ENCODE data around the gene ZNF790. TPM values are rescaled to one million over a fixed set of nuclear protein-coding genes. Genes with fewer than 3 reads are reported as not detected.

ZNF790 gene
- total RNA-seq, 1 experiment from 2014 or later, result 1.2 TPM

DNA sequence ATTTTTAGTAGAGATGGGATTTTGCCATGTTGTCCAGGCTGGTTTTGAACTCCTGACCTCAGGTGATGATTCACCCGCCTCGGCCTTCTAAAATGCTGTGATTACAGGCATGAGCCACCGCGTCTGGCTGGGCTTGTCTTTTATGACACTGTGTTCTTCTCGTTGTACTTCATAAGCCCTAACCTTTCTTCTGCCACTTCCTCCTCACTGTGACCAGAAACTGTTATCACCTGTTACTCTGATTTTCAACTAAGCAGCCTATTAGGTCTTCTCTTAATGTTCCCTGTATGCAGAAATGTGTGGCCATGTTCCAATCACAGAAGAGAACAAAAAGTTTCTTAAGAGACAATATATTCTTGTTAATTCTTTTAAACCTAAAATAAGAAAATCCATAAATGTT is 16.4 kb downstream of the ZNF790 start:
- Histone ChIP-seq H3K4me1 (ENCODE audit: insufficient read depth, low read length) (no peaks in the 10 kb centered on the region), H3K9ac (ENCODE audit: low read length) (no peak overlapping the region), H3K4me3 (ENCODE audit: low read length) (no peak overlapping the region), H2AFZ (ENCODE audit: low read length) (no peak overlapping the region), H3K9me2 (replicated peaks; ENCODE audit: low read length) (no peaks in the 10 kb centered on the region), H4K20me1 (ENCODE audit: low read length) (no peaks in the 10 kb centered on the region), H3K27ac (ENCODE audit: low read length) (no peak overlapping the region), H3K27me3 (ENCODE audit: low read length) (no peaks in the 10 kb centered on the region), H3K79me2 (ENCODE audit: low read length) (no peaks in the 10 kb centered on the region), H3K36me3 (ENCODE audit: low read depth, low read length) (no peaks in the 10 kb centered on the region; the same call in 1 of the 2 replicates), H3K4me2 (ENCODE audit: low read length) (no peak overlapping the region), H3F3A (ENCODE audit: low read length, unreplicated experiment) (no peaks in the 10 kb centered on the region), H3K9me3 (ENCODE audit: low read length) (peaks cover 20% of the 10 kb centered on the region; the same call in 1 of the 2 replicates)
- TF ChIP-seq EZH2 (IDR thresholded peaks at IDR 0.05; ENCODE audit: low read length, unreplicated experiment) (no peak), EZH2phosphoT487 (IDR thresholded peaks at IDR 0.05; ENCODE audit: borderline replicate concordance, low read length) (no peak)
- TF ChIP-seq, protein P1, sequence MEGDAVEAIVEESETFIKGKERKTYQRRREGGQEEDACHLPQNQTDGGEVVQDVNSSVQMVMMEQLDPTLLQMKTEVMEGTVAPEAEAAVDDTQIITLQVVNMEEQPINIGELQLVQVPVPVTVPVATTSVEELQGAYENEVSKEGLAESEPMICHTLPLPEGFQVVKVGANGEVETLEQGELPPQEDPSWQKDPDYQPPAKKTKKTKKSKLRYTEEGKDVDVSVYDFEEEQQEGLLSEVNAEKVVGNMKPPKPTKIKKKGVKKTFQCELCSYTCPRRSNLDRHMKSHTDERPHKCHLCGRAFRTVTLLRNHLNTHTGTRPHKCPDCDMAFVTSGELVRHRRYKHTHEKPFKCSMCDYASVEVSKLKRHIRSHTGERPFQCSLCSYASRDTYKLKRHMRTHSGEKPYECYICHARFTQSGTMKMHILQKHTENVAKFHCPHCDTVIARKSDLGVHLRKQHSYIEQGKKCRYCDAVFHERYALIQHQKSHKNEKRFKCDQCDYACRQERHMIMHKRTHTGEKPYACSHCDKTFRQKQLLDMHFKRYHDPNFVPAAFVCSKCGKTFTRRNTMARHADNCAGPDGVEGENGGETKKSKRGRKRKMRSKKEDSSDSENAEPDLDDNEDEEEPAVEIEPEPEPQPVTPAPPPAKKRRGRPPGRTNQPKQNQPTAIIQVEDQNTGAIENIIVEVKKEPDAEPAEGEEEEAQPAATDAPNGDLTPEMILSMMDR (conservative IDR thresholded peaks at IDR 0.05; ENCODE audit: low read depth, low read length), result no peak
- intact Hi-C loops (cut with micrococcal nuclease), result no loop called here
- CTCF ChIA-PET, result no interaction called here
- POLR2A ChIA-PET (ENCODE audit: unreplicated experiment), result no interaction called here
- ATAC-seq, result no peak
- DNase-seq, result no peak
- no TSS peak for BruUV-seq (replicated peaks)

DNA sequence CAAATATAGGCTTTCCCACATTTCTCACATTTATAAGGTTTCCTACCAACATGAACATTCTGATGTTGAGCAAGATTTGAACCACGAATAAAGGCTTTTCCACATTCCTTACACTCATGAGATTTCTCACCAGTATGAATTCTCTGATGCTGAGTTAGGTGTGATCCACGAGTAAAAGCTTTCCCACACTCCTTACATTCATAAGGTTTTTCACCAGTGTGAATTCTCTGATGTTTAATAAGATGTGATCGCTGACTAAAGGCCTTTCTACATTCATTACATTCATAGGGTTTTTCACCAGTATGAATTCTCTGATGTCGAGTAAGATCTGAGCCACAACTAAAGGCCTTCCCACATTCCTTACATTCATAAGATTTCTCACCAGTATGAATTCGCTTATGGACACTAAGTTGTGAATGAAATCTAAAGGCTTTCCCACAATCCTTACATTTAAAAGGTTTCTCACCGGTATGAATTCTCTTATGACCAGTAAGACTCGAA is 19.0 kb downstream of the ZNF790 start:
- Histone ChIP-seq H3K9ac (ENCODE audit: low read length) (no peak overlapping the region), H3K4me2 (ENCODE audit: low read length) (no peak overlapping the region), H3K4me3 (ENCODE audit: low read length) (no peak overlapping the region), H3K4me1 (ENCODE audit: insufficient read depth, low read length) (no peaks in the 10 kb centered on the region), H3K9me2 (replicated peaks; ENCODE audit: low read length) (no peaks in the 10 kb centered on the region), H3F3A (ENCODE audit: low read length, unreplicated experiment) (no peaks in the 10 kb centered on the region), H3K27me3 (ENCODE audit: low read length) (no peaks in the 10 kb centered on the region), H4K20me1 (ENCODE audit: low read length) (no peaks in the 10 kb centered on the region), H3K79me2 (ENCODE audit: low read length) (no peaks in the 10 kb centered on the region), H3K27ac (ENCODE audit: low read length) (no peak overlapping the region), H2AFZ (ENCODE audit: low read length) (no peak overlapping the region), H3K36me3 (ENCODE audit: low read depth, low read length) (no peaks in the 10 kb centered on the region; the same call in 1 of the 2 replicates), H3K9me3 (ENCODE audit: low read length) (peaks cover 20% of the 10 kb centered on the region; the same call in 1 of the 2 replicates)
- TF ChIP-seq EZH2 (IDR thresholded peaks at IDR 0.05; ENCODE audit: low read length, unreplicated experiment), result no peak
- TF ChIP-seq EZH2phosphoT487 (IDR thresholded peaks at IDR 0.05; ENCODE audit: borderline replicate concordance, low read length), result no peak
- TF ChIP-seq, protein P1 (conservative IDR thresholded peaks at IDR 0.05; ENCODE audit: low read depth, low read length), result no peak
- DNase-seq (no peak), ATAC-seq (no peak)
- intact Hi-C loops (cut with micrococcal nuclease), result no loop called here
- ChIA-PET POLR2A (ENCODE audit: unreplicated experiment) (no interaction called here), CTCF (no interaction called here)
- BruUV-seq (replicated peaks), result no TSS peak

DNA sequence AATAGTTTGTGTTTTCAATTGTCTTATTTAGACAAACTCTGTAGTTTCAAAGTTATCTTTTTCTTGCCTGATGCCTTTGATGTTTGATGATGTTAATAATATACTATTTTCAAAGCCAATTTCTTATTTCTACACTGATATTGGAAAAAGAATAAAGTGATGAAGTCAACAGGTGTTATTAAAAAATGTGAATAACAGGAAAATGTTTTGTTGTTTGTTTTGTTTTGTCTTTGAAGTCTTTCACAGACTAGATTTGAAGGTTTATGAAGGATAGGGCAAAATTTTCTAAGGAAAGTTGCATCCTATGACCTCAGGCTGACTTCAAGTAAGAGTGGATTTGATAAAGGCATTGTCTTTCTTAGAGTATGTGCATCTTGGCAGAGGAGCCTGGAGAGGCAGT is 31.2 kb downstream of the ZNF790 start:
- no peaks in the 10 kb centered on the region for H3K4me1 ChIP-seq (ENCODE audit: insufficient read depth, low read length)
- H4K20me1 ChIP-seq (ENCODE audit: low read length), result no peaks in the 10 kb centered on the region
- no peaks in the 10 kb centered on the region for H3F3A ChIP-seq (ENCODE audit: low read length, unreplicated experiment)
- no peaks in the 10 kb centered on the region for H3K36me3 ChIP-seq (ENCODE audit: low read depth, low read length)
- ATAC-seq, result no peak
- H3K9me3 ChIP-seq (ENCODE audit: low read length), result peaks cover 14% of the 10 kb centered on the region; the same call in 1 of the 2 replicates
- ChIA-PET POLR2A (ENCODE audit: unreplicated experiment) (no interaction called here), CTCF (no interaction called here)
- no peak for TF ChIP-seq EZH2phosphoT487 (IDR thresholded peaks at IDR 0.05; ENCODE audit: borderline replicate concordance, low read length)
- TF ChIP-seq, protein P1 (conservative IDR thresholded peaks at IDR 0.05; ENCODE audit: low read depth, low read length), result no peak
- TF ChIP-seq EZH2 (IDR thresholded peaks at IDR 0.05; ENCODE audit: low read length, unreplicated experiment), result no peak
- no TSS peak for BruUV-seq (replicated peaks)
- H3K9me2 ChIP-seq (replicated peaks; ENCODE audit: low read length), result no peaks in the 10 kb centered on the region
- no peak overlapping the region for H2AFZ ChIP-seq (ENCODE audit: low read length)
- H3K4me2 ChIP-seq (ENCODE audit: low read length), result no peak overlapping the region
- DNase-seq, result no peak
- no peaks in the 10 kb centered on the region for H3K79me2 ChIP-seq (ENCODE audit: low read length)
- H3K4me3 ChIP-seq (ENCODE audit: low read length), result no peak overlapping the region
- H3K9ac ChIP-seq (ENCODE audit: low read length), result no peak overlapping the region
- H3K27ac ChIP-seq (ENCODE audit: low read length), result no peak overlapping the region
- H3K27me3 ChIP-seq (ENCODE audit: low read length), result no peaks in the 10 kb centered on the region
- intact Hi-C loops (cut with micrococcal nuclease), result no loop called here

Measured in PC-3 (cell line).